HEK293T (cell line): Measurements from ENCODE around the gene ZC3H15.
"Not testable (repeated sequence)": the region's sequence is repeated elsewhere in the genome, so short reads cannot be mapped to it uniquely, and the experiment has no call there.

ENCODE experiments used
- CTCF ChIA-PET: fragments of 350-600 bp; formaldehyde crosslinking; extraction: SDS; loops from one replicate; lab custom pipeline; 2021; ENCODE audit warnings: antibody characterized with exemption, inconsistent platforms; lab: Yijun Ruan, JAX
- POLR2A ChIA-PET: fragments of 350-600 bp; formaldehyde crosslinking; extraction: SDS; loops from one replicate; lab custom pipeline; 2020; ENCODE audit warnings: antibody characterized with exemption, inconsistent platforms; lab: Yijun Ruan, JAX
- DNase-seq: peaks from one replicate; pipeline ENCODE4 v3.0.0; 2012; ENCODE audit warnings: mixed read lengths; ENCODE audit errors: extremely low spot score
- ARNT ChIP-seq: fragments of 450-650 bp; IDR thresholded peaks from 2 replicates; pipeline ENCODE4 v1.6.1; 2017; ENCODE audit warnings: mild to moderate bottlenecking
- BHLHE40 ChIP-seq: fragments of 450-650 bp; IDR thresholded peaks from 2 replicates; pipeline ENCODE4 v1.6.1; 2016; ENCODE audit warnings: mild to moderate bottlenecking, moderate library complexity, borderline replicate concordance
- CTBP1 ChIP-seq: fragments of 450-650 bp; IDR thresholded peaks from 2 replicates; pipeline ENCODE4 v1.6.1; 2016; ENCODE audit warnings: borderline replicate concordance
- ELF4 ChIP-seq: fragments of 450-650 bp; IDR thresholded peaks from 2 replicates; pipeline ENCODE4 v1.6.1; 2017; ENCODE audit warnings: antibody characterized with exemption
- FOXA1 ChIP-seq: fragments of 450-650 bp; IDR thresholded peaks from 2 replicates; pipeline ENCODE4 v1.6.1; 2016; ENCODE audit warnings: mild to moderate bottlenecking
- FOXK2 ChIP-seq: fragments of 450-650 bp; IDR thresholded peaks from 2 replicates; pipeline ENCODE4 v1.6.1; 2016; ENCODE audit warnings: mild to moderate bottlenecking
- FOXM1 ChIP-seq: fragments of 450-650 bp; IDR thresholded peaks from 2 replicates; pipeline ENCODE4 v1.6.1; 2017; ENCODE audit warnings: mild to moderate bottlenecking, borderline replicate concordance
- HDGF ChIP-seq: fragments of 450-650 bp; IDR thresholded peaks from 2 replicates; pipeline ENCODE4 v1.6.1; 2017; ENCODE audit warnings: antibody characterized with exemption, borderline replicate concordance
- L3MBTL2 ChIP-seq: fragments of 450-650 bp; conservative IDR thresholded peaks from 2 replicates; pipeline ENCODE4 v1.6.1; 2016; ENCODE audit warnings: mild to moderate bottlenecking
- LEF1 ChIP-seq: fragments of 450-650 bp; IDR thresholded peaks from 2 replicates; pipeline ENCODE4 v1.6.1; 2017; ENCODE audit warnings: mild to moderate bottlenecking, borderline replicate concordance
- NFRKB ChIP-seq: fragments of 450-650 bp; IDR thresholded peaks from 2 replicates; pipeline ENCODE4 v1.6.1; 2016; ENCODE audit warnings: mild to moderate bottlenecking, moderate library complexity
- SP1 ChIP-seq: fragments of 450-650 bp; IDR thresholded peaks from 2 replicates; pipeline ENCODE4 v1.6.1; 2017
- SUZ12 ChIP-seq: fragments of 450-650 bp; IDR thresholded peaks from 2 replicates; pipeline ENCODE4 v1.6.1; 2016; ENCODE audit warnings: mild to moderate bottlenecking
- TARDBP ChIP-seq: fragments of 450-650 bp; IDR thresholded peaks from 2 replicates; pipeline ENCODE4 v1.6.1; 2016
- ZNF384 ChIP-seq: fragments of 450-650 bp; IDR thresholded peaks from 2 replicates; pipeline ENCODE4 v1.6.1; 2016
- TF ChIP-seq, protein P1 (sequence below): fragments of 450-650 bp; IDR thresholded peaks from 2 replicates; pipeline ENCODE4 v1.6.1; 2016

The ZC3H15 gene

GRCh38 chr2:186467421-186467820, 18.6 kb upstream of the ZC3H15 start:
- POLR2A ChIA-PET, result no interaction called here

DNA sequence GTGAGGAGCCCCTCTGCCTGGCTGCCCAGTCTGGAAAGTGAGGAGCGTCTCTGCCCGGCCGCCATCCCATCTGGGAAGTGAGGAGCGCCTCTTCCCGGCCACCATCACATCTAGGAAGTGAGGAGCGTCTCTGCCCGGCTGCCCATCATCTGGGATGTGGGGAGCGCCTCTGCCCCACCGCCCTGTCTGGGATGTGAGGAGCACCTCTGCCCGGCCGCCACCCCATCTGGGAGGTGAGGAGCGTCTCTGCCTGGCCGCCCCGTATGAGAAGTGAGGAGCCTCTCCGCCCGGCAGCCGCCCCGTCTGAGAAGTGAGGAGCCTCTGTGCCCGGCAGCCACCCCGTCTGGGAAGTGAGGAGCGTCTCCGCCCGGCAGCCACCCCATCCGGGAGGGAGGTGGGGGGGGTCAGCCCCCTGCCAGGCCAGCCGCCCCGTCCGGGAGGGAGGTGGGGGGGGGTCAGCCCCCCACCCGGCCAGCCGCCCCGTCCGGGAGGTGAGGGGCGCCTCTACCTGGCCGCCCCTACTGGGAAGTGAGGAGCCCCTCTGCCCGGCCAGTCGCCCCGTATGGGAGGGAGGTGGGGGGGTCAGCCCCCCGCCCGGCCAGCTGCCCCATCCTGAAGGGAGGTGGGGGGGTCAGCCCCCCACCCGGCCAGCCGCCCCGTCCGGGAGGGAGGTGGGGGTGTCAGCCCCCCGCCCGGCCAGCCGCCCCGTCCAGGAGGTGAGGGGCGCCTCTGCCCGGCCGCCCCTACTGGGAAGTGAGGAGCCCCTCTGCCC, 13.2 kb upstream of the ZC3H15 start:
- CTCF ChIA-PET, POLR2A ChIA-PET, DNase-seq: not testable (repeated sequence)

More at GRCh38 chr2:186467421-186467820, 18.6 kb upstream of the ZC3H15 start:
- no peak for DNase-seq
- CTCF ChIA-PET, result no interaction called here
- TF ChIP-seq ELF4, result no peak
- TF ChIP-seq FOXA1, result no peak
- TF ChIP-seq SUZ12, result no peak
- no peak for TF ChIP-seq CTBP1
- TF ChIP-seq BHLHE40, result no peak
- no peak for TF ChIP-seq ZNF384
- no peak for TF ChIP-seq HDGF
- no peak for TF ChIP-seq FOXK2
- TF ChIP-seq L3MBTL2, result no peak
- TF ChIP-seq ARNT, result no peak
- no peak for TF ChIP-seq LEF1
- no peak for TF ChIP-seq NFRKB
- TF ChIP-seq, protein P1, sequence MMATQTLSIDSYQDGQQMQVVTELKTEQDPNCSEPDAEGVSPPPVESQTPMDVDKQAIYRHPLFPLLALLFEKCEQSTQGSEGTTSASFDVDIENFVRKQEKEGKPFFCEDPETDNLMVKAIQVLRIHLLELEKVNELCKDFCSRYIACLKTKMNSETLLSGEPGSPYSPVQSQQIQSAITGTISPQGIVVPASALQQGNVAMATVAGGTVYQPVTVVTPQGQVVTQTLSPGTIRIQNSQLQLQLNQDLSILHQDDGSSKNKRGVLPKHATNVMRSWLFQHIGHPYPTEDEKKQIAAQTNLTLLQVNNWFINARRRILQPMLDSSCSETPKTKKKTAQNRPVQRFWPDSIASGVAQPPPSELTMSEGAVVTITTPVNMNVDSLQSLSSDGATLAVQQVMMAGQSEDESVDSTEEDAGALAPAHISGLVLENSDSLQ, result no peak
- no peak for TF ChIP-seq SP1
- TF ChIP-seq TARDBP, result no peak
- no peak for TF ChIP-seq FOXM1

- DNase-seq, POLR2A ChIA-PET: not testable (repeated sequence)
Observed at GRCh38 chr2:186474239-186474638, 11.8 kb upstream of the ZC3H15 start.

GRCh38 chr2:186477790-186478189, 8.3 kb upstream of the ZC3H15 start:
- ChIA-PET CTCF (no interaction called here), POLR2A (no interaction called here)
- no peak for DNase-seq
- TF ChIP-seq SUZ12, result no peak
- TF ChIP-seq L3MBTL2, result no peak
- TF ChIP-seq BHLHE40, result no peak

More at GRCh38 chr2:186474239-186474638, 11.8 kb upstream of the ZC3H15 start:
- CTCF ChIA-PET, result not testable (repeated sequence)

DNA sequence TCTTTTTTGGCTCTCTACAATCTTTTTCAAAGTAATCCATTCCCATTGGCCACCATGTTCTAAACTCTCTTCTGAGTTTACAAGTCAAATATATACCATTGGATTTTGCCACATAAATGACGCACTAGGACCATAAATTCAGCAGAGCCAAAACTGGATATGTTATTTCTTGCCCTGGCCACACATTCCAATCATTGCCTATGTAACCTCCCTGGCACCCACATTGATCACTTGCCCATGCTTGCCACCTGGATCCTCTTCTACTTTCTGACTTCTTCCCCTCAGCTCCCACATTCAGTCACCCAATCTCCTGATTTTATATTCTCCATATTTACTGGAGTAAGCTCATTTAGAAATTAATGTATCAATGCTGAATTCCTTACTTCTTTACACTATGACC, 5.1 kb upstream of the ZC3H15 start:
- CTCF ChIA-PET, result no interaction called here
- DNase-seq, result no peak
- no peak for TF ChIP-seq FOXA1
- TF ChIP-seq NFRKB, result no peak
- TF ChIP-seq ZNF384, result no peak
- TF ChIP-seq, protein P1, result no peak
- no peak for TF ChIP-seq SUZ12
- TF ChIP-seq TARDBP, result no peak
- no peak for TF ChIP-seq SP1
- no peak for TF ChIP-seq LEF1
- TF ChIP-seq ARNT, result no peak
- TF ChIP-seq ELF4, result no peak
- TF ChIP-seq CTBP1, result no peak
- no peak for TF ChIP-seq FOXM1
- TF ChIP-seq HDGF, result no peak
- TF ChIP-seq BHLHE40, result no peak
- TF ChIP-seq FOXK2, result no peak
- TF ChIP-seq L3MBTL2, result no peak
- POLR2A ChIA-PET, result no interaction called here

- ChIA-PET POLR2A (no interaction called here), CTCF (no interaction called here)
- DNase-seq, result no peak
- TF ChIP-seq NFRKB, result no peak
- no peak for TF ChIP-seq LEF1
- no peak for TF ChIP-seq BHLHE40
- TF ChIP-seq FOXK2, result no peak
- TF ChIP-seq HDGF, result no peak
- no peak for TF ChIP-seq FOXM1
- TF ChIP-seq ELF4, result no peak
- no peak for TF ChIP-seq L3MBTL2
- TF ChIP-seq FOXA1, result no peak
- TF ChIP-seq, protein P1, result no peak
- TF ChIP-seq ARNT, result no peak
- no peak for TF ChIP-seq SP1
- TF ChIP-seq SUZ12, result no peak
- no peak for TF ChIP-seq CTBP1
- no peak for TF ChIP-seq ZNF384
- TF ChIP-seq TARDBP, result no peak
Observed at GRCh38 chr2:186484062-186484735, 1.9 kb upstream of the ZC3H15 start.
